Activated CD4-positive, alpha-beta T cell treated with anti-CD3 and anti-CD28 coated beads for 48 hours (primary cell): Measurements from ENCODE around the gene ISG20L2.

Experiments
- DNase-seq: peaks from one replicate; pipeline ENCODE4 v3.0.0-alpha.2; 2020

Gene ISG20L2

GRCh38 chr1:156682166-156682890, 46.2 kb downstream of the ISG20L2 start:
- DNase-seq, result no peak

- no peak for DNase-seq
These were observed 47.2 kb downstream of the ISG20L2 start for GRCh38 chr1:156681196-156681960.

GRCh38 chr1:156680056-156680455, 48.5 kb downstream of the ISG20L2 start:
- DNase-seq, result no peak

GRCh38 chr1:156677616-156678596, 50.7 kb downstream of the ISG20L2 start:
- DNase-seq, result peak; percentile 35

- DNase-seq, result no peak
These were observed 51.5 kb downstream of the ISG20L2 start, which contains the start of gene NES for GRCh38 chr1:156676820-156677615. Gene NES (minus strand): TSS chr1:156677407. CDS start chr1:156677264, 143 bp downstream.

GRCh38 chr1:156676114-156676819, 52.3 kb downstream of the ISG20L2 start:
- DNase-seq, result no peak

GRCh38 chr1:156675210-156676113, 53.1 kb downstream of the ISG20L2 start:
- DNase-seq, result no peak

- DNase-seq, result no peak
These were observed 55.0 kb downstream of the ISG20L2 start for GRCh38 chr1:156673387-156674121.
